NK-92 (cell line): ENCODE data around the gene ITSN2.

ENCODE experiments used
- DNase-seq: peaks from one replicate; lab custom pipeline; 2025; ENCODE audit not compliant: unreplicated experiment; lab: John Stamatoyannopoulos, UW

The ITSN2 gene

GRCh38 chr2:24336811-24337210 is 23.5 kb downstream of the ITSN2 start:
- no peak for DNase-seq

DNA sequence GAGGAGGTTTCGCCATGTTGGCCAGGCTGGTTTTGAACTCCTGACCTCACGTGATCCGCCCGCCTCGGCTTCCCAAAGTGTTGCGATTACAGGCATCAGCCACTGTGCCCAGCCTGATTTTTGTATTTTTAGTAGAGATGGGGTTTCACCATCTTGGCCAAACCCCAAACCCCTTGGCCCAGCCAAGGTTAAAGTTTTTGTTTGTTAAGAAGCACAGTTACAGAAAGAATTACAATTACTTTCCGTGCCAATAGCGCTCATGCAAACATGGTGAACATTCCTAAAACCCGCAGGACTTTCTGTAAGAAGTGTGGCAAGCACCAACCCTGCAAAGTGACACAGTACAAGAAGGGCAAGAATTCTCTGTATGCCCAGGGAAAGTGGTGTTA is 26.1 kb downstream of the ITSN2 start:
- no peak for DNase-seq

GRCh38 chr2:24332791-24333540 is 27.4 kb downstream of the ITSN2 start:
- no peak for DNase-seq

GRCh38 chr2:24330161-24330560 is 30.2 kb downstream of the ITSN2 start:
- no peak for DNase-seq

DNA sequence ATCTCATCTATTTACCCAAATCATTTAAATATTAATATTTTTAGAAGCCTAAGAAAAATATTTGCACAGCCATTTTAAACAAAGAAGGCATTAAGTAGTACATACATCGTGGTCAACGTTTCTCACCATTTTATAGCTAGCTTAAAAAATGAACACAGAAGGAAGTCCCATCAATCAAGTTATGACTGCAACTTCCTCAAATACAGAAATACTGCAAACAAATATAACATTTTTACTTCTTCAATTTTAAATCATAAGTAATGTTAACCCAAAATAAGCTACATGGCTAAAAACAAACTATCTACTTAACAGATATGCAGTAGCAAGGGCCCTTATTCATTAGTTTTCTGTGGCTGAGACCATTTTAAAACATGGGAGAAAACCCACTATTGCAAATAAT is 30.6 kb downstream of the ITSN2 start:
- no peak for DNase-seq

GRCh38 chr2:24328010-24328409 is 32.3 kb downstream of the ITSN2 start:
- no peak for DNase-seq

DNA sequence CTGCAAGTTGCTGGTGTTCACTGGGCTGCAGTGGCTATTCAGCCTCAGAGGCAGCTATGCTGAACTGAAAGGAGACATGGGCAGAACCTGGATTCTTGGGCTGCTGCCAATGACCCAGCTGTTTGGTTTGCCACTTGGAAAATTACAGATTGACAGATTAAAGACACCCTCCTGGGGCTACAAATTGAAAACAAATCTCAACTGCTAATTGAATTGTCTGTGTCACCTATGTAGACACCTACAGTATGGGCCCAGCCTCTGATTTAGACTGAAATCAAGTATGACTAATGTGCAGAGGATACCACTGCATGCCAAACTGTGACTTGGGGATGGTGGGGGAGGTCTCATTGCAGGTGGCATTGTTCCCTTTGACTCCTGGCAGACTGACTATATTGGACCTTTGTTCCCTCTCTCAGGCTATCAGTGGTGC is 42.8 kb downstream of the ITSN2 start:
- no peak for DNase-seq

DNA sequence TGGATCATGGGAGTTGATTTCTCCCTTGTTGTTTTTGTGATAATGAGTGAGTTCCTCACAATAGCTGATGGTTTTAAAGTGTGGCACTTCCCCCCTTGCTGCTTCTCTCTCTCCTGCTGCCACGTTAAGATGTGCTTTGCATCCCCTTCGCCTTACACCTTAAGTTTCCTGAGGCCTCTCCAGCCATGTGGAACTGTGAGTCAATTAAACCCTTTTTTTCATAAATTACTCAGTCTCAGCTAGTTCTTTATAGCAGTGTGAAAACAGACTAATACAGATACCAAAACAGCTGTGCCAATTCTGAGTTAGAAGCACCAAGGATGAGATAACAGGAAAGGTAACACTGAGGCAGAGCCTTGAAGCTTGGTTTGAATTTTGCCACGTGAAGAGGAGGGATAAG is 44.7 kb downstream of the ITSN2 start:
- no peak for DNase-seq

GRCh38 chr2:24313744-24314632 is 46.3 kb downstream of the ITSN2 start:
- no peak for DNase-seq

DNA sequence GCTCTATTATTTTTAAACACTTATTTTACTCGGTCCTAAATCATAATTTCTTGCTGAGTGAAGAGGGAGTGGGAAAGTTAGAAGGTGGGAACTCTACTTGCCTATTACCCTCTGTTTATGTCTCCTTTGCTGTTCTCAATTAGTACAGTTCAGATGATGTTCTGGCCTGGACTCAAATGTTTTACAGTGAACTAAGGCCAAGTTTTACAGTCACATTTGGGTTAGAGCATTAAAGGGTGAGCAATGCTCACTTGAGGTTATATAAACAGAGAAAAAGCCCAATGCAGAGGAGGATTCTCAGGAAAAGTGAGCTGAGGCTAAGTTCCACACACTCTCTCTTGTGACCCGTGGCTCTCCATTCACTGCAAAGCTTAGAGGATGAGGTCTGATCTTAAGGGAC is 52.4 kb downstream of the ITSN2 start:
- DNase-seq: no peak

- no peak for DNase-seq
Measured at GRCh38 chr2:24304631-24305030, 55.7 kb downstream of the ITSN2 start.

GRCh38 chr2:24304098-24304497 is 56.2 kb downstream of the ITSN2 start:
- no peak for DNase-seq

DNA sequence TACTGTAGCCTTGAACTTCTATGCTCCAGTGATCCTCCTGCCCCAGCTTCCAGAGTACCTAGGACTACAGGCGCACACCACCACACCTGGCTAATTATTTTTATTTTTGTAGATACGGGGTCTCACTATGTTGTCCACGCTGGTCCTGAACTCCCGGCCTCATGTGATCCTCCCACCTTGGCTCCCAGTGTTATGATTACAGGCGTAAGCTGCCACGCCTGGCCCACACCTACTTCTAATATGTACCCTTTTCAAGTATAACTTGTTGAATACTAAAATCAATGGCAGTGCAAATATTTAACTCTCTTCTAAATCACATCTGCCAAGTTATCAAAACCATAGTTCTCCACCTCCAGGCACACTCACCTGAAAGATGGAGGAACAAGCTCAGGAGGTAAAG is 58.7 kb downstream of the ITSN2 start:
- no peak for DNase-seq

GRCh38 chr2:24297663-24298062 is 62.7 kb downstream of the ITSN2 start:
- no peak for DNase-seq

GRCh38 chr2:24287171-24287570 is 73.2 kb downstream of the ITSN2 start:
- no peak for DNase-seq

- no peak for DNase-seq
Measured at GRCh38 chr2:24285484-24286152, 74.7 kb downstream of the ITSN2 start.

DNA sequence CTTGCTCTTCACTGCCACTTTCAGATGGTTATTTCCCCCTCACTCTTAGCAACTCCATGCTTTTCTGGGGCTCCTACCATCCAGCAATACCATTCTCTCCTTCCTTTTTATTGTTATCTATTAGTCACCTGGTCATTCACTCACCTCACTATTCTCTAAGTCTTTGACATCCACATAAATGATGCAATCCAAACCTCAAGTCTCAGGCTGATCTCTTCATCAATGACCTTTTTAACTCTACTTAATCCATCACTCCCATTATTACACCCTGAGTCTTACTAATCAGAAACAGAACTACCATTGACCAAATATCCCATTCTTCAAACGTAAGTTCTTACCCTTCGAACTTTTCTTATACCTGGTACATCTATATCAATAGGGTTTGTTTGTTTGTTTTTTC is 79.7 kb downstream of the ITSN2 start:
- DNase-seq: no peak

DNA sequence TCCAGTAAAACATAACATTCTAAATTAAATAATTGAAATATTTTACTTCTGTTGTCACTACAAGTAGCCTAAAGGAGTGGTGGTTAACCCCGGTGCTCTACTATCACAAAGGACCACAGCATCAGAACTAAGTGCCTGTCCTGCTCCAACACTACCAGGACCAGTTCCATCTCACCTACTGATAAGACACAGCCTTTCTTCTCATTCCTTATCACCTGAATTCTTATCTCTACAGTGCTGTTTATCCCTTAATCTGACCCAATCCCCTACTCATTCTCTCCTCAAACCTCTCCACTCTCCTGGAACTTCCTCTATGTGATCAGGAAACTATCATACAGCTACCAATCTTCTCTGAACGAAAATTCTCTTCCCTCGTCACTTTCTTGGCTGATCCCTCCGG is 80.2 kb downstream of the ITSN2 start:
- no peak for DNase-seq

- no peak for DNase-seq
Measured at GRCh38 chr2:24276349-24276899, 83.9 kb downstream of the ITSN2 start.

- no peak for DNase-seq
Measured at GRCh38 chr2:24274809-24275208, 85.5 kb downstream of the ITSN2 start.

GRCh38 chr2:24273598-24273997 is 86.7 kb downstream of the ITSN2 start:
- DNase-seq: no peak
